DOHH2 (cell line): ENCODE results near the gene LRRC8E.

Source experiments
- H3F3A ChIP-seq: fragments of 200-600 bp; sonication (generic), shearing (Covaris generic); 2 replicates; pipeline ENCODE4 v1.6.0; 2016; ENCODE audit warnings: antibody characterized with exemption, mild to moderate bottlenecking; ENCODE audit not compliant: control insufficient read depth, insufficient read depth
- H3K27ac ChIP-seq: fragments of 200-600 bp; sonication (generic); 2 replicates; pipeline ENCODE4 v1.5.1; 2014; ENCODE audit warnings: low read depth, mild to moderate bottlenecking, low read length, moderate library complexity
- H3K27me3 ChIP-seq: fragments of 200-600 bp; sonication (generic); 2 replicates; pipeline ENCODE4 v1.6.1; 2014; ENCODE audit warnings: mild to moderate bottlenecking, low read length, mixed read lengths; ENCODE audit not compliant: control insufficient read depth
- H3K36me3 ChIP-seq: fragments of 200-600 bp; sonication (generic); 2 replicates; pipeline ENCODE4 v1.6.1; 2014; ENCODE audit warnings: mild to moderate bottlenecking, low read length, moderate library complexity, mixed read lengths; ENCODE audit not compliant: control insufficient read depth
- H3K4me1 ChIP-seq: fragments of 200-600 bp; sonication (generic); 2 replicates; pipeline ENCODE4 v1.6.1; 2014; ENCODE audit warnings: mild to moderate bottlenecking, low read length, mixed read lengths; ENCODE audit not compliant: control insufficient read depth
- H3K4me2 ChIP-seq: fragments of 200-600 bp; sonication (generic); 2 replicates; pipeline ENCODE4 v1.6.0; 2014; ENCODE audit warnings: mild to moderate bottlenecking, low read length, moderate library complexity
- H3K4me3 ChIP-seq: fragments of 200-600 bp; sonication (generic); 2 replicates; pipeline ENCODE4 v1.5.1; 2014; ENCODE audit warnings: mild to moderate bottlenecking, low read length, mixed read lengths
- H3K79me2 ChIP-seq: fragments of 200-600 bp; sonication (generic); 2 replicates; pipeline ENCODE4 v1.6.1; 2014; ENCODE audit warnings: mild to moderate bottlenecking, low read length, mixed read lengths; ENCODE audit not compliant: control insufficient read depth
- H3K9me2 ChIP-seq: fragments of 200-600 bp; sonication (generic); replicated peaks from 2 replicates; pipeline ENCODE4 v1.6.1; 2014; ENCODE audit warnings: mild to moderate bottlenecking, low read length, mixed read lengths; ENCODE audit not compliant: control insufficient read depth
- H3K9me3 ChIP-seq: fragments of 200-600 bp; sonication (generic); 2 replicates; pipeline ENCODE4 v1.6.1; 2014; ENCODE audit warnings: antibody characterized with exemption, low read length, mixed read lengths; ENCODE audit not compliant: control insufficient read depth, insufficient read depth
- H4K20me1 ChIP-seq: fragments of 200-600 bp; sonication (generic); 2 replicates; pipeline ENCODE4 v1.6.0; 2014; ENCODE audit warnings: low read depth, mild to moderate bottlenecking, antibody characterized with exemption, low read length, moderate library complexity; ENCODE audit not compliant: control insufficient read depth, insufficient read depth
- CTCF ChIP-seq: fragments of 200-600 bp; sonication (generic); IDR thresholded peaks from one replicate; pipeline ENCODE4 v1.5.1; 2014; ENCODE audit warnings: antibody characterized with exemption, mild to moderate bottlenecking, low read depth, low read length; ENCODE audit not compliant: poor library complexity, severe bottlenecking
- EZH2phosphoT487 ChIP-seq: fragments of 200-600 bp; sonication (generic); IDR thresholded peaks from 2 replicates; pipeline ENCODE4 v1.6.1; 2017; ENCODE audit warnings: borderline replicate concordance, mild to moderate bottlenecking, antibody characterized with exemption, low read length, moderate library complexity, mixed read lengths

The LRRC8E gene

GRCh38 chr19:7921967-7922835, 33.9 kb downstream of the LRRC8E start:
- Histone ChIP-seq H4K20me1 (peaks cover 10% of the 10 kb centered on the region; the same call in 1 of the 2 replicates), H3K4me2 (no peak overlapping the region), H3K9me3 (no peaks in the 10 kb centered on the region), H3K27ac (no peak overlapping the region), H3K27me3 (peaks cover 20% of the 10 kb centered on the region), H3K79me2 (no peaks in the 10 kb centered on the region), H3K36me3 (peaks cover 7% of the 10 kb centered on the region), H3K9me2 (no peaks in the 10 kb centered on the region), H3K4me3 (no peak overlapping the region), H3F3A (peaks cover 8% of the 10 kb centered on the region; the same call in 1 of the 2 replicates), H3K4me1 (peaks cover 41% of the 10 kb centered on the region)
- TF ChIP-seq CTCF: no peak
- no peak for TF ChIP-seq EZH2phosphoT487

GRCh38 chr19:7922836-7923195, 34.5 kb downstream of the LRRC8E start:
- Histone ChIP-seq H3K4me2 (no peak overlapping the region), H3K9me2 (no peaks in the 10 kb centered on the region), H3K27ac (no peak overlapping the region), H3K4me1 (peaks cover 35% of the 10 kb centered on the region), H3K4me3 (no peak overlapping the region), H3K9me3 (no peaks in the 10 kb centered on the region), H3K79me2 (no peaks in the 10 kb centered on the region), H3K27me3 (peaks cover 13% of the 10 kb centered on the region), H3K36me3 (peaks cover 8% of the 10 kb centered on the region), H4K20me1 (peaks cover 10% of the 10 kb centered on the region; the same call in 1 of the 2 replicates), H3F3A (peaks cover 8% of the 10 kb centered on the region; the same call in 1 of the 2 replicates)
- TF ChIP-seq EZH2phosphoT487 (no peak), CTCF (no peak)

- Histone ChIP-seq H3K4me3 (no peak overlapping the region), H3K9me3 (no peaks in the 10 kb centered on the region), H3F3A (peaks cover 9% of the 10 kb centered on the region; the same call in 1 of the 2 replicates), H3K4me1 (peaks cover 33% of the 10 kb centered on the region), H3K79me2 (no peaks in the 10 kb centered on the region), H3K27me3 (peaks cover 6% of the 10 kb centered on the region), H3K36me3 (peaks cover 10% of the 10 kb centered on the region), H4K20me1 (peaks cover 10% of the 10 kb centered on the region; the same call in 1 of the 2 replicates), H3K27ac (no peak overlapping the region), H3K9me2 (no peaks in the 10 kb centered on the region), H3K4me2 (no peak overlapping the region)
- TF ChIP-seq EZH2phosphoT487 (no peak), CTCF (no peak)
Measured at GRCh38 chr19:7923295-7924191, 35.2 kb downstream of the LRRC8E start.
